ENCODE data around the gene PSMC2. TPM values are rescaled to one million over a fixed set of nuclear protein-coding genes. Genes with fewer than 3 reads are reported as not detected.

The PSMC2 gene
- total RNA-seq, 1 experiment from 2014 or later: 121 TPM

DNA sequence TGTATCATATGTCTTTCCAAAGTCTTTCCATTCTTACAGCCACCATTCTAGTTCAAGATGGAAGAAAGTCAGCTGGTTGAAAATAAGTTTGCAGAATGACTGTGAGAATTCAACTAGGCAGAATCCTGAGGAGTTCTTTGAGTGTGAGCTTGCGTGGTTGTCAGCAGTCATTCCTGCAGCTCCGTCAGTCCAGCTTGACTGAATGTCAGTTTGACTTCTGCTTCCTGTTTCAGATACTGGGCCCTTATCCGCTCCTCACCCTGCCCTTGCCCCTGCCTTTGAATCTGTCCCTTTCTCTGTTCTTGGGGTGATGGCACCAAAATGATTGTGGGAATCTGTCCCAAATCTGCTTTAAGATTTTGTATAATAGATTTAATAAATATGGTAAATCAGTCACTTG, 70.8 kb downstream of the PSMC2 start (continued):
- TF ChIP-seq, protein P1, sequence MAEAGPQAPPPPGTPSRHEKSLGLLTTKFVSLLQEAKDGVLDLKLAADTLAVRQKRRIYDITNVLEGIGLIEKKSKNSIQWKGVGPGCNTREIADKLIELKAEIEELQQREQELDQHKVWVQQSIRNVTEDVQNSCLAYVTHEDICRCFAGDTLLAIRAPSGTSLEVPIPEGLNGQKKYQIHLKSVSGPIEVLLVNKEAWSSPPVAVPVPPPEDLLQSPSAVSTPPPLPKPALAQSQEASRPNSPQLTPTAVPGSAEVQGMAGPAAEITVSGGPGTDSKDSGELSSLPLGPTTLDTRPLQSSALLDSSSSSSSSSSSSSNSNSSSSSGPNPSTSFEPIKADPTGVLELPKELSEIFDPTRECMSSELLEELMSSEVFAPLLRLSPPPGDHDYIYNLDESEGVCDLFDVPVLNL (CRISPR knock-in tag; IDR thresholded peaks at IDR 0.05; ENCODE audit: borderline replicate concordance, low read depth): no peak
- TF ChIP-seq, protein P2, sequence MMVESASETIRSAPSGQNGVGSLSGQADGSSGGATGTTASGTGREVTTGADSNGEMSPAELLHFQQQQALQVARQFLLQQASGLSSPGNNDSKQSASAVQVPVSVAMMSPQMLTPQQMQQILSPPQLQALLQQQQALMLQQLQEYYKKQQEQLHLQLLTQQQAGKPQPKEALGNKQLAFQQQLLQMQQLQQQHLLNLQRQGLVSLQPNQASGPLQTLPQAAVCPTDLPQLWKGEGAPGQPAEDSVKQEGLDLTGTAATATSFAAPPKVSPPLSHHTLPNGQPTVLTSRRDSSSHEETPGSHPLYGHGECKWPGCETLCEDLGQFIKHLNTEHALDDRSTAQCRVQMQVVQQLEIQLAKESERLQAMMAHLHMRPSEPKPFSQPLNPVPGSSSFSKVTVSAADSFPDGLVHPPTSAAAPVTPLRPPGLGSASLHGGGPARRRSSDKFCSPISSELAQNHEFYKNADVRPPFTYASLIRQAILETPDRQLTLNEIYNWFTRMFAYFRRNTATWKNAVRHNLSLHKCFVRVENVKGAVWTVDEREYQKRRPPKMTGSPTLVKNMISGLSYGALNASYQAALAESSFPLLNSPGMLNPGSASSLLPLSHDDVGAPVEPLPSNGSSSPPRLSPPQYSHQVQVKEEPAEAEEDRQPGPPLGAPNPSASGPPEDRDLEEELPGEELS (CRISPR knock-in tag; IDR thresholded peaks at IDR 0.05): no peak

Other genes with a start within 250 kb of the PSMC2 start
- gene NAPEPLD, start 198.5 kb upstream of the PSMC2 start, total RNA-seq (2021): 6.6 to 7.5 TPM (median 7.4 TPM) in 3 replicates
- gene PMPCB, start 50.2 kb upstream of the PSMC2 start, total RNA-seq (2021): 74.4 to 77.6 TPM (median 75.5 TPM) in 3 replicates
- 30.5 to 39.7 TPM (median 31.3 TPM) in 3 replicates for gene DNAJC2, start 2.9 kb upstream of the PSMC2 start, total RNA-seq (2021)
- 0.15 to 0.46 TPM (median 0.41 TPM) in 3 replicates for gene SLC26A5, start 98.6 kb downstream of the PSMC2 start, total RNA-seq (2021)

Measured in WTC11 (cell line).